ENCODE results near the gene DBH.

The DBH gene

DNA sequence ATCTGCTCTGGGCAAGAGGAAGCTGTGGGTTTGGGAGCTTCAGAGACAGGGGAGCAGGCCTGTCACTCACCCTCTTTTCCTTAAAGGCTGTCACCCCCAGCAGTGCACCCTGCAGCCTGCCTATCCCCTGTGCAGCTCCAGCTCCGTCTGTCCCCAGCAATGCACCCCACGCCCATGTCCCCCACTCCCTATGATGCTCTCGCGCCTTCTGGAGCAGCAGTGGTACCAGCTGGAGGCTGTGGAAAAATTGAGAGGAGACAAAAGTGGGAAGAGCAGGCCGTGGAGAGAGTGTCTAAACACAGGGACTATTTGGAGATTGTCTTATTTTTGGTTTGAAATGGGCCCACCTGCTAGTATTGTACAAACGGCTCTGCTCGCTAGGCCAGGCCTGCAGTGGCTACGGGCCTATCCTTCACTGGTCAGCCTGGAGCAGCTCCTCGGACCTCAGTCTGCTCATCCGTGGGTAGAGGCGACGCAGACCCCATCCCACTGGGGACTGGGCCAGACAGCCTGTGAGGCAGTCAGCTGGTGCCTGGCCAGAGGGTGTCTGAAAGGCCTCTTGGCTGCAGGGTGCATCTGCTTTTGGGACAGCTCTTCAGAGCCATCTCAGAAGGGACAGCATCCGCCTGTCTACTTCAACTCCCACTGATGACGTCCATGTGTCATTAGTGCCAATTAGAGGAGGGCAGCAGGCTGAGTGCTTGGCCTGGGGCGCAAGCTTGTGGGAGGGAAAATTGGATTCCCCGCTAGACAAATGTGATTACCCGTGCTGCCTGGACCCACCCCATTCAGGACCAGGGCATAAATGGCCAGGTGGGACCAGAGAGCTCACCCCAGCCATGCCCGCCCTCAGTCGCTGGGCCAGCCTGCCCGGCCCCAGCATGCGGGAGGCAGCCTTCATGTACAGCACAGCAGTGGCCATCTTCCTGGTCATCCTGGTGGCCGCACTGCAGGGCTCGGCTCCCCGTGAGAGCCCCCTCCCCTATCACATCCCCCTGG is at the start of gene DBH:
TSS of gene DBH (plus strand) at position 831 of the 999 bp plus-strand sequence. CDS start at position 840, 9 bp downstream.
- FAIRE-seq = no peak
- no peak for DNase-seq (ENCODE audit: insufficient read length, low spot score)

DNA sequence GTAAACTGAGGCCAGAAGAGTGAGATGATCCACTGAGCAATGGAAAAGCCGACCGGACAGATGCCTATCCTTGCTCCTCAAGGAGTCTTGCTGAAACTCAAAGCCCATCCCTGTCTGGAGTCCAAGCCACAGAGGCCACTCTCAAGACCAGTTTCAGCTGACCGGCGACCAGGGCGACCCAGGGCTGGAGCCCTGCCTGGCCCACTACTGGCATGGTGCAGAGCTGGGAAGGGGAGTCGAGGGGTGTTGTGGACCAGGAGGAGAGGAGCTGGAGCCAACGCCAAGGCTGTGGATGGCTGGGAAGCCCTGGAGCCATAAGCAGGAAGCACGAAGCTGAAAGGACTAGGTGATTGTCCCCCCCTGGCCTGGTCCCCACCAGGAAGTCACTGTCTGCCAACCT is 49.1 kb upstream of the DBH start:
- FAIRE-seq (no peak), DNase-seq (ENCODE audit: insufficient read length, low spot score) (no peak)

DNA sequence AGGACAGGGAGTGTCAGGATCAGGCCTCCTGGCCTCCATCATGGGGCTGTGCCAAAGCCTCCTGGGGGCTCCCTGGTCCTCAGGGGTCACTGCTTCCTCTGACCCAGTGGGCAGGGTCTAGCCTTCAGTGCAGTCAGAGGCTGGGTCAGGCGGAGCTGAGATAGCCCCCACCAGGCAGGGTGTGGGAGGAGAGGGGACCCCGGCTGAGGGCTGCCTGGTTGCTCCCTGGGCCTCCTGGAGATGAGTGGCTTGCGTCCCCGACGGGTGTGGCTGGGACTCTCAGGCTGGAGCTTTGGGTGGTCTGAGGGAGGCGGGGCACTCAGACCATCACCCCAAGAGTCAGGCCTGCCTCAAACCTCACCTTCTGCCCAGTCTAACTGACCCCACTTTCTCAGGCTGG is 48.7 kb upstream of the DBH start:
- no peak for FAIRE-seq
- no peak for DNase-seq (ENCODE audit: insufficient read length, low spot score)

DNA sequence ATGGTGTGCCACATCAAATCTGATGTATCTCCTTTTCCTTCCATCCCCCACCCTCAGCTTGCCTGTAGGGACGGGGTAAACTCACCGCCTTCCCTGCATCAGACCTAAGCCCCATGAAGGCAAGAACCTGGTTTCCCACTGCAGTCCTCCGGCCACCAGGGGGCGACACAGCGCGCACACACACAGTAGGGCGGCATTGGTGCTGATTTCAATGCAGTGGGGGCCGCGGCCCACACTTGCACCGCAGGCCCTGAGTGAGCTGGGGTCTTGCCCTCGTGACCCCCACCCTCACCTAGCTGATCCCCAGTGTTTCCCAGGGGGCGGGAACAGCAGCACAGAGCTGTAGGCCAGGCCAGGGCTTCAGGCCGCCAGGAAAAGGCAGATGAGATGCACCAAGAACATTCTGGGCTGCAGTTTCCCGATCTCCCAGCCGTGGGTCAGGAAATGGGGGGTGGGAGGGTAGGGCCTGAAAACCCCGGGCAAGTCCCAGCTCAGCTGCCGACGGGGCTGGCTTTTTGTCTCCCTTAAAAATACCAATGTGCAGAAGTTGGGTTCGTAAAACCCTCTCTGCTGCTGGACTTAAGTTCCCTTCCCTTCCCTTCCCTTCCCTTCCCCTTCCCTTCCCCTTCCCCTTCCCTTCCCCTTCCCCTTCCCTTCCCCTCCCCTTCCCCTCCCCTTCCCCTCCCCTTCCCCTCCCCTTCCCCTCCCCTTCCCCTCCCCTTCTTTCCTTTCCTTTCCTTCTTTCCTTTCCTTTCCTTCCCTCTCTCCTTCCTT is 46.5 kb upstream of the DBH start:
- FAIRE-seq = no peak
- no peak for DNase-seq (ENCODE audit: insufficient read length, low spot score)

DNA sequence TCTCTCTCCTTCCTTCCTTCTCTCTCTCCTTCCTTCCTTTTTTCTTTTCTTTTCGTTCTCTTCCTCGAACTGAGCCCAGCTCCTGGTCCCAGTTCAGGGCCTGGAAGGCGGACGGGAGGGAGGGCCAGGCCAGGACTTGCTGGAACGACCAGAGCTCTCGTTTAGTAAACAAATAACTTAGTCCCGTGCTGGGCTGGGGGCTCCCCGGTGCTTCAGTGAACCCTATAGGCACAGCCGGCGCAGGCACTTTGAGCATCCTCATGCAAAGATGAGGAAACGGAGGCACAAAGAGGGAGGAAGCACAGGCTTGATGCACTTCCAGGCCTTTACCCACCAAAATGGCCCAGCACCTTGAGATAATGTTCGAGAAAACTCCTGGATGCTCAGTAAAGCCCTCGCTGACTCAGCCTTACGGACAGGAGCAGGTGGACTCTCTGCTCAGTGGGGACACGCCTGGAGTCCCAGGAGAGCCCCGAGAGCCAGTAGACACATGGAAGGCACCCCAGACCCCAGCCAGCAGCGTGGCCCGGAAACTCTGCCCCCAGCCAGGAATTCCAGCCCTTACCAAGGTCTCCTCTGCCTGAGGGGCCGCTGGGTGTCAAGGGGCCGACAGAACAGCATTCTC is 45.8 kb upstream of the DBH start:
- DNase-seq (ENCODE audit: insufficient read length, low spot score) = no peak
- no peak for FAIRE-seq

DNA sequence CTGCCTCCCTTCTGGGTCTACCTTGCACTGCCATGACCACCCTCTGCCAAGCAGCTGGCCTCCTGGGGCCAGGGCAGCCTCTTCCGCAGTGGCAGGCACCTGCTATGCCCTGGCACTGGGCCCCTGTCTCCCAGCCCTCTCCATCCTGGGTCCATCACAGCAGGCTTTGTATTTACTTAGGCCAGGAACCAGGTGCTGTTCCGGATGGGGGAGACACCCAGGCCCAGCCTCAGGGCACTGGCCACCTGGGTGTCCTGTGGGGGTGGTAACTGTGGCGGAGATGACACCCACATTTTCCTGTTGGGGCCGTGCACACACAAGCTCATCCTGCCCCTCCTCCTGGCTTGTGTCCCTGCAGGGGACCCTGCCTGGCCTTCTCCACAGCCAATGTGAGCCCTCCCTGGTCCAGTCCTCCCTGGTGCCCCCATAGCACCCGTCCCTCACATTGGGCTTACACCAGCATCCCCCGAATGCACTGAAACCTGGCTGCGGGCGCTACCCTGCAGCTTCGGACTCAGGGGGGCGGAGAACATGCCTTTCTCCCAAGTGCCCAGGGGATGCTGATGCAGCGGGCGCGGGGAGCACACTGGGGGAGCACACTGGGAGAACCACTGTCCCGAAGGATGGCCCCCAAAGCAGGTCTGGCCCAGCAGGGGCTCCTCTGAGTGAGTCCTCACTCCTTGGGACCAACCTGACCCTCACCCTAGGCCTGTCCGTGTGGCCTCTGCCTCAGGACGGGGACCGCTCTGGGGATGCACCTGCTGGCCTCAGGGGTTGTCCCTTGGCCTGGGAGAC is 44.9 kb upstream of the DBH start:
- FAIRE-seq (no peak), DNase-seq (ENCODE audit: insufficient read length, low spot score) (no peak)

DNA sequence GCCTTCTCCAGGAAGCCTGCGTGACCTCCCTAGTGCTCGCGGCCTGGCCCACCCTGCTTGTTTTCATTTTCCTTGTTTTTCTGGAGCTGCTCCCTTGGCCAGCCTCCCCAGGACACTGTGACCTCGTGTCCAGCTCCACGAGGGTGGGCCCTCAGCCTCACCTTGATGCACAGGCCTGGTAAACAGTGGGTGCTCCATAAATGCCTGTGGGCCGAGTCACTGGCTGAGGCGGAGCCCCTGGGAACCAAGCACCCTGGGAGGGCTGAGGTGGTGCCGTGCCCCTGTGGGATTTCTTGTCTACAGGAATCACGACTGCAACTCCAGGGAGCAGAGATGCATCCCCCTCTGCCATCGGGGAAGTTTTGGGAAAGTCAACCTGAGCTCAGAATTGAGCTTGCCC is 44.2 kb upstream of the DBH start:
- no peak for FAIRE-seq
- no peak for DNase-seq (ENCODE audit: insufficient read length, low spot score)

DNA sequence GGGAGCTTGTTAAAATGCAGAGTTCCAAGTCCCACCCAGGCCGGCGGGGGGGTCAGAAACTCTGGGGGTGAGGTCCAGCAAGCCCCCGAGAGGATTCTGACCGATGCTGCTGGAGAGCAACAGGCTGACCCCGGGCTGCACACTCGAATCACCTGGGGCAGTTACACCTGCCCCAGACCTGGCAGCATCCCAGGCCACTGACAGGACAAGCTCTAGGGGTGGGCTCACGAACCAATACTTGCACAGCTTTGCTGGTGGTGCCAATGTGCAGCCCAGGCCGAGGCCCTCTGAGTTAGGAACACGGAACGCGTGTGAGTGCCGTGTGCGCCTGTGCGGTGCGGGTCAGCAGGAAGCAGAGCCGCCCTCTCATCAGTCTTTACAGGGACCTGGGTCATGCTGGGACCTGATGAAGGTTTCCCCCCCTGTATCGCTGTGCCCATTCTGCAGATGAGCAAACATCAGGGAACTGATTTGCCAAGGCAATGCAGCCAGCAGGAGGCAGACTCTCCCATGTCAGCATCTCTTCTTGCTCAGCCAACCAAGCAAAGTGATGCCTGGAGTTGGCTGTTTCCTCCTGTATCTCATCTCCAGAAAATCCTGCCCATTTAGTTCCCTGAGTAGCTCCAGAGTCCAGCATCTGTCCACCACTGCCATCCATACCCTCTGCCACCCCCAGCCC is 43.3 kb upstream of the DBH start:
- FAIRE-seq (no peak), DNase-seq (ENCODE audit: insufficient read length, low spot score) (no peak)

DNA sequence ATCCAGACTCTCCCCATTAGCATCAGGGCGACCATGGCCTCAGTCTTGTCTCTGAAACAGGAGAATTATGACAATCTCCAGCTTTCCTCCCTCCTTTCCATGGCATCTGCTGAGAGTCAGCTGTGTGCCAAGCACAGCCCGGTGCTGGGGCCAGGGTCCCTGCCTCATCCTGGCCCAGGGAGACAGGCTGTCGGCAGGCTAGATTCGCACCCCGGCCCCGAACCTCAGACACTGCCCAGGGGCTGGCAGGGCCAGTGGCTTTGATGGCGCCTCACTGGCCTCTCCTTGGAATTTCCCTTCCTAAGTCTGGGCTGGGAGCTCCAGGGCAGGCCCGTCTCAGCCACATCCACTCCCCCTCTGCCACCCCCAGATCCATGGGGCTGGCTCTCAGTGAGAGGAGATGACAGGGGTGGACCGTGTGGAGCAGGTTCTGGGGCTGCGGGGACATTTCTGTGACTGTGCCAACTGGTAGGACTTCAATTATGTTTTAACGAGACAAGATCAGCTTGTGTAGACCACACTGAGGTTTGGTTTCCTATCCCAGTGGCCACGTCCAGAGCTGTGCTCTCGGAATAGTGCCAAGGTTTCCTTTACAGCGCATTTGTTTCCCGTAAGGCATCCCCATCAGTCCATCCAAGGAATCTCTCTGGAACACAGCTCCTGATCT is 42.4 kb upstream of the DBH start:
- DNase-seq (ENCODE audit: insufficient read length, low spot score) (no peak), FAIRE-seq (no peak)

DNA sequence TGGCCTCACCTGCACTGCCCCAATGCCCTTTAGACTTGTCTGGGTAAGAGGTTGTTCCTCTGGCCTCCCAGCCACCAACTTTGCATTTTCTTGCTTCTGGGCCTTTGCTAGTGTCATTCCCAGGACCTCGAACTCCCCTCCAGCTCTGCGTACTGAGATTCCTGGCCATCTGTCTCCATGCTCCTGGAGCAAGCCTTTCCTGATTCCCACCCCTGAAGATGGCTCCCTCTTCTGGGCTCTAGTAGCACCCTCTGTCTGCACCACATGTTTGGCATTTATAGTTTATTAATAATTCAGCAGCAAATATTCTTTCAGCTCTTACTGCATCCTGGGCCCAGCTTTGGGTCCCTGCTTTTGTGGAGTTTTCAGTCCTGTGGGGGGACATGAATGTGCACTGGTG is 41.9 kb upstream of the DBH start:
- no peak for DNase-seq (ENCODE audit: insufficient read length, low spot score)
- no peak for FAIRE-seq

DNA sequence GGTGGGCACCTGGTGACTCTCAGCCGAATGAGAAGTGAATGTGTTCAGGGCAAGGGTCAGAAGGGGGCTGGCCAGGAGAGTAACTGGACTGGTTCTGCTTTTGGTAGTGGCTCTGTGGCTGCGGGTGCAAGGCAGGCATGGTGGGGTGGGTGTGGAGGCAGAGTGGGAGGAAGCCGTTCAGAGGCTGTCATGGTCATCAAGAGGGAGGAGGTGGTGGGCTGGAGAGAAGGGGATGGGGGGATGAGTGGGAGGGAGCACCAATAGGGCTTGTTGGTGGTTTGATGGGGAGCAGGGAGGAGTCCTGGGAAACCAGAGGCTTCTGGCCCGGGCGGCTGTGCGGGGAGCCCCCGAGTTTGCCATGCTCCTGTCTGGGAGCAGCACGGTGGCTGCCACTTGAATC is 40.3 kb upstream of the DBH start:
- no peak for FAIRE-seq
- DNase-seq (ENCODE audit: insufficient read length, low spot score) = no peak

DNA sequence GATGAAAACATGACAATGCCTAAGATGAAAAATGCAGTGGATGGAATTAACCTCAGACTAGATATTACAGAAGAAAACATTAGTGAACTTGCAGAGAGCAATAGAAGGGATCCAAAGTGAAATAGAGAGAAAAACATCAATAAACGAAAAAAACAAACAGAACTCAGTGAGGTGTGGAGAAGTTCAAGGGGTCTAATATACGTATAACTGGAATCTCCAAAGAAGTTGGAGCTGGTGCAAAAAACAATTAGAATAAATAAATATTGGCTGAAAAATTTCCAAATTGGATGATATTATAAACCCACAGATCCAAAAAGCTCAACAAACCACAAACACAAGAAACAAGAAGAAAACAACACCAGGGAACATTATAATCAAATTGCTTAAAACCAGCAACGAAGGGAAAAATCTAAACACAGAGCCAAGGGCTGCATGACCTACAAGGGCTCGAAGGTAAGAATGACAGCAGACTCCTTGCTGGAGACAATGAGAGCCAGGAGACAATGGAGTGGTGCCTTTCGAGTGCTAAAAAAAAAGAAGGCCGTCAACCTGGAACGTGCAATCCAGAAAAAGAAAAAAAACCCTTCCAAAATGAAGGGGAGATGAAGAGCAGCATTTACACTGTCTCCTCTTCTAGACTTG is 38.7 kb upstream of the DBH start:
- DNase-seq (ENCODE audit: insufficient read length, low spot score) (no peak), FAIRE-seq (no peak)

DNA sequence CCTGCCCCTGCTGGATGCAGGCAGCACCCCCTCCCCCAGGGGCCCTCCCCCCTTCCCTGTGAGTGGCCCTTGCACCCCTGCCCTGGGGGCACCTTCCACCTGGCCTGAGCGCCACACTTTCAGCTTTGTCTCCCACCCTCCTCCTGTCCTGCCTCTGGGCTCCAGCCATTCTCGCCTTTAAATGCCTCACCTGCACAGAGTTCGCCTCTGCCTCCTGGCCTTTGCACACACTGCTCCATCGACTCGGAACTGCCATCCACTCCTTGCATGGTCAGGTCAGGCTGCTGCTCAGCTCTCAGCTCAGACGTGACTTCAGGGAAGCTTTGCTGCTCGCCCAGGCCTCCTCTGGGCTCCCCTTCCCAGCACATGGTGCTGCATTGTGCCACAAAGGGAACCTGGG is 37.2 kb upstream of the DBH start:
- FAIRE-seq (no peak), DNase-seq (ENCODE audit: insufficient read length, low spot score) (no peak)

DNA sequence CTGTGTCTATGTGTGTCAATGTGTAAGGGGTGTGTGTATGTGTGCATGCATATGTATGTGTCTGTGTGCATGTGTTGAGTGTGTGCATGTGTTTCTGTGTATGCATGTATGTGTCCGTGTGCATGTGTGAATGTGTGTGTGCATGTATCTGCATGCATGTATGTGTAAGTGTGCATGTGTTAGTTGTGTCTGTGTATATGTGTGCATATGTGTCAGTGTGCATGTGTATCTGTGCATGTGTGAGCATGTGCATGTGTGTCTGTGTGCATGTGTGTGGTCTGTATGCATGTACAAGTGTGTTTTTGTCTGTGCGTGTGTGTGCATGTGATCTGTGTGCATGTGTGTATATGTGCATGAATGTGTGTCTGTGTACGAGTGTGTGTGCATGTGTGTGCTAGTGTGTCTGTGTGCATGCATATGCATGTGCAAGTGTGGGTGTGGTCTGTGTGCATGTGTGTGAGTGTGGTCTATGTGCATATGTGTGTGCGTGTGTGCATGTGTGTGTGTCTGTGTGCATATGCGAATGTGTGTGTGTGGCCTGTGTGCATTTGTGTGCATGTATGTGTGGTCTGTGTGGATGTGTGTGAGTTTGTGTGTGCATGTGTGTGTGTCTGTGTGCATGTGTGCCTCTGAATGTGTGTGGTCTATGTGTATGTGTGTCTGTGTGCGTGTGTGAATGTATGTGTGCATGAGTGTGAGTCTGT is 36.5 kb upstream of the DBH start:
- no peak for DNase-seq (ENCODE audit: insufficient read length, low spot score)
- peak; percentile 92 for FAIRE-seq

DNA sequence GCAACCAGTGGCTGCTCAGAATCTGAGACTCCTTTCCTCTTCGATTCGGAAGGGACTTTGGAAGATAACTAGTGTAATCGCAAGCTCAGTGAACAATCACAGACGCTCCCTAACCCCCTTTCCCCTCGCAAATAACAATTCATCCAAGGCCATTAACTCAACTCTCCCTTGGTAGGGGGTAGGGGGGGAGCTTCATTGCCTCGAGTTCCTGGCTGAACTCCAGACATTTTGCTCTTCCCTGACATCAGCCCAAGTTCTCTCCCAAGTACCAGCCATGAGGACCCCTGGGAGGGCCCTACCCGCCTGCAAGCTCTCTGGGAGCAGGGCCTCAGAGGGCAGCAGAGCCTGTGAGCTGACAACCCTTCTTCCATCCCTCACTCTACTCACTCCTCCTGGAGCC is 35.4 kb upstream of the DBH start:
- DNase-seq (ENCODE audit: insufficient read length, low spot score) (no peak), FAIRE-seq (no peak)

DNA sequence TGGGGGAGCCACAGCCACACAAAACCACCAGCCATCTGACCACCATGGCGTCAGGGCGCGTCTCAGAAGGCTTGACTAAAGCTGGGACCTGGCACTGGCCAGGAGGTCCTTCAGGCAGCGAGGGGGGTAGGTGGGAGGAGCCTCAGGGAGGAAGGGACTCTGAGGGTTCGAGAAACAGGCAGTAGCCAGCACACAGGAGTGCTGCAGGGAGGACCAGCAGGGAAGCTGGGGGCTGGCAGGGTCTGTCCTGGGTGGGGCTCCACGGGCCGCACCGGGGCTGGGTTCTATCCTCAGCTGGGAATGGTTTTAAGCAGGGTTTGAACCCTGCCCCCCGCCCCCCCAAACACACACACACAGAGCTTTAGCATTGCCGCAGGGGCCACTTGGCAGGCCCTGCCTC is 34.4 kb upstream of the DBH start:
- FAIRE-seq (no peak), DNase-seq (ENCODE audit: insufficient read length, low spot score) (no peak)

DNA sequence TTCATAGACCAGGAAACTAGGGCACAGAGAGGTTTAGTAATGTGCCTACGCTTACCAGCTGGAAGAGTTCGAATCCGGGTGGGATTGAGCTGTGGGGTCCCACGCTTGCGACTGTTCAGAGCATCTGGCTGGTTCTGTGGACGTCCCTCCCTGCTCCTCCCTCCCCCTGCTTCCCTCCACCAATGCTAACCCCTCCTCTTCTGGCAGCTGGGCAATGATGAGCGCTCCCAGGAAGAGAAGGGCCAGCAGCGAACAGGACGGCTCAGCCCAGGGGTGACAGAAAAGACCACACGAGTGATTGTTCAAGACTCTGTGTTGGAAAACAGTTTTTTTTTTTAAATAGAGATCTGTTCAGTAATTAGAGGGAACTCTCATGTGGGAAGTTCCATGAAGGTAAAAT is 33.9 kb upstream of the DBH start:
- no peak for FAIRE-seq
- no peak for DNase-seq (ENCODE audit: insufficient read length, low spot score)

DNA sequence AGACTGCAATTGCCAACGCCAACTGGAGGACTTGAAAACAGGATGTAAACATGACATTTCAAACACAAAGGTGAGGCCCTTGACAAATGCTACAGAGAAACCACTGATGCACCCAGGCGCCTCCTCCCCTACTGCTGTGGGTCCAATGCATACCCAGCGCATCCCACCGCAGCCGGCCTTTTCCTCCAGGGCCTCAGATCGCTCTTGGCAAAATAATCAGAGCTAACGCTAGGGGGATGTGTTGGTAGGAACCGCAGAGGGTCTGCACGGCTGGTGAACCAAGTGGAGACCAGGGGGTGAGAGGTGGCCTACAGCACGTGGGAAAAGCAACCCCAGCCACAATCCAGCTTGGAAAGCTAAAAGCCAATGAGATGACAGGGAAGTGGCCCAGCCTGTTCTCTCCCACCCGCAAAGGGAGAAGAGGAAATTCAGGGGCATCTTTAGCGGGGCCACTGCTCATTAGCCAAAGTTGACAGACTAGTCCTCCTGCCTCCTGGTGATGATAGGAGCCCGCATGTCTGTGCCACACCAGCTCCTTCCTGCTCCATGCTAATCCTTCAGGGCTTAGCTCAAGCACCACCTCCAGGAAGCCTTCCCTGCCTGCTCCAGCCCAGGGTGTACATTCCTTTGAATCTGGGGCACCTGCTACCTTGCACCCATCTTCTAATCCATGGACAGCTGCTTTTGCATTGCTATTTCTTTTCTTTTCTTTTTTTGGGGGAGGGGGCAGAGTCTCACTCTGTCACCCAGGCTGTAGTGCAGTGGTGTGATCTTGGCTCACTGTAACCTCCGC is 32.8 kb upstream of the DBH start:
- FAIRE-seq (no peak), DNase-seq (ENCODE audit: insufficient read length, low spot score) (no peak)

Data from HTR-8/SVneo (cell line).